GM15510 (cell line): ENCODE data around the gene NEB.

Source experiments
- POLR2A ChIP-seq: IDR thresholded peaks from 3 replicates; pipeline ENCODE4 v1.6.1; 2011; ENCODE audit warnings: borderline replicate concordance; ENCODE audit not compliant: insufficient read length; ENCODE audit errors: extremely low read depth

NEB gene

GRCh38 chr2:151506170-151506569 is 228.1 kb downstream of the NEB start:
- no peak for TF ChIP-seq POLR2A

- no peak for TF ChIP-seq POLR2A
Observed at GRCh38 chr2:151498178-151498577, 236.1 kb downstream of the NEB start.

GRCh38 chr2:151491496-151491895 is 242.8 kb downstream of the NEB start:
- TF ChIP-seq POLR2A, result no peak

GRCh38 chr2:151490276-151490675 is 244.0 kb downstream of the NEB start:
- no peak for TF ChIP-seq POLR2A

GRCh38 chr2:151486053-151486452 is 248.2 kb downstream of the NEB start:
- no peak for TF ChIP-seq POLR2A

- TF ChIP-seq POLR2A, result no peak
Observed at GRCh38 chr2:151484100-151484499, 250.2 kb downstream of the NEB start.

- no peak for TF ChIP-seq POLR2A
Observed at GRCh38 chr2:151483546-151483945, 250.7 kb downstream of the NEB start.

GRCh38 chr2:151482171-151482725 is 252.0 kb downstream of the NEB start:
- no peak for TF ChIP-seq POLR2A

GRCh38 chr2:151481744-151482143 is 252.5 kb downstream of the NEB start:
- TF ChIP-seq POLR2A, result no peak

- no peak for TF ChIP-seq POLR2A
Observed at GRCh38 chr2:151478011-151478410, 256.3 kb downstream of the NEB start.

GRCh38 chr2:151476287-151476686 is 258.0 kb downstream of the NEB start:
- TF ChIP-seq POLR2A, result no peak

- no peak for TF ChIP-seq POLR2A
Observed at GRCh38 chr2:151475071-151475470, 259.2 kb downstream of the NEB start.

- TF ChIP-seq POLR2A, result no peak
Observed at GRCh38 chr2:151472966-151473365, 261.3 kb downstream of the NEB start.

- TF ChIP-seq POLR2A, result no peak
Observed at GRCh38 chr2:151470556-151470955, 263.7 kb downstream of the NEB start.

- no peak for TF ChIP-seq POLR2A
Observed at GRCh38 chr2:151465771-151466170, 268.5 kb downstream of the NEB start.

- TF ChIP-seq POLR2A, result no peak
Observed at GRCh38 chr2:151459358-151459757, 274.9 kb downstream of the NEB start.

- no peak for TF ChIP-seq POLR2A
Observed at GRCh38 chr2:151439127-151439526, 295.1 kb downstream of the NEB start.
